NB4 (cell line): ENCODE results near the gene UNC5CL.

ENCODE experiments used
- DNase-seq: peaks from one replicate; pipeline ENCODE4 v3.0.0; 2010; ENCODE audit warnings: low read depth
- H3K4me3 ChIP-seq: one replicate; pipeline ENCODE4 v1.5.1; 2011; ENCODE audit warnings: mild to moderate bottlenecking, low read depth, low read length, moderate library complexity
- CTCF ChIP-seq: IDR thresholded peaks from one replicate; pipeline ENCODE4 v1.5.1; 2012; ENCODE audit warnings: low read depth, low read length
- MAX ChIP-seq: IDR thresholded peaks from 2 replicates; pipeline ENCODE4 v1.6.1; 2011; ENCODE audit warnings: low read depth, low read length
- MYC ChIP-seq: IDR thresholded peaks from 2 replicates; pipeline ENCODE4 v1.6.1; 2011; ENCODE audit warnings: low read depth, low read length
- POLR2A ChIP-seq: IDR thresholded peaks from 2 replicates; pipeline ENCODE4 v1.6.1; 2011; ENCODE audit warnings: mild to moderate bottlenecking; ENCODE audit not compliant: insufficient read length; ENCODE audit errors: extremely low read depth

The UNC5CL gene

GRCh38 chr6:40990301-40990700 lies 48.7 kb downstream of the UNC5CL start:
- DNase-seq: no peak
- H3K4me3 ChIP-seq: no peak overlapping the region

GRCh38 chr6:40989204-40990169 lies 49.5 kb downstream of the UNC5CL start:
- no peak overlapping the region for H3K4me3 ChIP-seq
- no peak for DNase-seq
- TF ChIP-seq MAX (no peak), POLR2A (no peak), CTCF (no peak), MYC (no peak)

More at GRCh38 chr6:40990301-40990700, 48.7 kb downstream of the UNC5CL start:
- no peak for TF ChIP-seq MYC
- TF ChIP-seq POLR2A: no peak
- TF ChIP-seq CTCF: no peak
- no peak for TF ChIP-seq MAX

- no peak for TF ChIP-seq POLR2A
- no peak for TF ChIP-seq MAX
- no peak for TF ChIP-seq MYC
- TF ChIP-seq CTCF: no peak
- DNase-seq: no peak
- H3K4me3 ChIP-seq: no peak overlapping the region
These were observed 50.4 kb downstream of the UNC5CL start for GRCh38 chr6:40988634-40989033.

GRCh38 chr6:40986921-40987819 lies 51.9 kb downstream of the UNC5CL start:
- TF ChIP-seq MYC: no peak
- no peak for TF ChIP-seq MAX
- no peak for TF ChIP-seq POLR2A
- TF ChIP-seq CTCF: no peak

GRCh38 chr6:40986364-40986763 lies 52.7 kb downstream of the UNC5CL start:
- DNase-seq: no peak
- TF ChIP-seq POLR2A: no peak
- no peak for TF ChIP-seq MAX
- TF ChIP-seq CTCF: no peak
- TF ChIP-seq MYC: no peak
- no peak overlapping the region for H3K4me3 ChIP-seq

More at GRCh38 chr6:40986921-40987819, 51.9 kb downstream of the UNC5CL start:
- no peak for DNase-seq
- H3K4me3 ChIP-seq: no peak overlapping the region
